Cardiac fibroblast (primary cell): ENCODE results near the gene CEP55.

Experiments
- DNase-seq, 2 donors: peaks; one replicate each; pipeline versions ENCODE4 v3.0.0 to v3.0.0-alpha.2; 2010; ENCODE audit warnings: low read depth in 2 of 2
- H3K4me3 ChIP-seq, 2 donors: replicated peaks in 1 of 2; 1 replicate in 1 of 2; 2 replicates in 1 of 2; pipeline ENCODE4 v1.5.1; 2011; ENCODE audit warnings: low read depth in 2 of 2, low read length in 2 of 2, mild to moderate bottlenecking in 2 of 2, moderate library complexity in 1 of 2
- CTCF ChIP-seq: IDR thresholded peaks from one replicate; pipeline ENCODE4 v1.5.1; 2011; ENCODE audit warnings: low read depth, mild to moderate bottlenecking, low read length, inconsistent platforms

The CEP55 gene

GRCh38 chr10:93475871-93476270, 20.5 kb upstream of the CEP55 start:
- no peak for TF ChIP-seq CTCF

GRCh38 chr10:93476756-93477155, 19.7 kb upstream of the CEP55 start:
- H3K4me3 ChIP-seq: no peak overlapping the region
- DNase-seq: no peak
- TF ChIP-seq CTCF: no peak

More at GRCh38 chr10:93475871-93476270, 20.5 kb upstream of the CEP55 start:
- DNase-seq: peak in 1 of 2 donors; percentile 67
- H3K4me3 ChIP-seq: no peak overlapping the region

- no peak for TF ChIP-seq CTCF
- no peak for DNase-seq
- H3K4me3 ChIP-seq: no peak overlapping the region
These were observed 17.5 kb upstream of the CEP55 start for GRCh38 chr10:93478873-93479272.

GRCh38 chr10:93481637-93482144, 14.7 kb upstream of the CEP55 start:
- H3K4me3 ChIP-seq: peak overlapping the region; percentile 63 to 75
- no peak for TF ChIP-seq CTCF
- DNase-seq: peak in 1 of 2 donors; percentile 34

- peak; percentile 58 for TF ChIP-seq CTCF
- H3K4me3 ChIP-seq: peak within 1 kb of the TSS; percentile 63 to 75
- peak; percentile 92 to 95 for DNase-seq
These were observed 14.1 kb upstream of the CEP55 start, which contains the start of gene MYOF for GRCh38 chr10:93482145-93482834. TSS of gene MYOF (minus strand) at chr10:93482334. CDS start at chr10:93482194, 140 bp downstream.

- H3K4me3 ChIP-seq: no peak overlapping the region
- no peak for TF ChIP-seq CTCF
- DNase-seq: no peak
These were observed 10.7 kb upstream of the CEP55 start for GRCh38 chr10:93485690-93486089.
